ENCODE results near the gene PSMC3.

PSMC3 gene
- total RNA-seq = 61.3 to 151 (median 108) reads per million in 18 experiments

- DNase-seq = peak; percentile 98
Measured at GRCh38 chr11:47426062-47426956, at the start of gene PSMC3. TSS of gene PSMC3 (minus strand) at chr11:47426439. CDS start at chr11:47426279, 160 bp downstream.

GRCh38 chr11:47470671-47471070 lies 44.4 kb upstream of the PSMC3 start:
- DNase-seq = no peak

GRCh38 chr11:47469361-47470179 lies 43.3 kb upstream of the PSMC3 start:
- peak; percentile 33 to 35 for DNase-seq

GRCh38 chr11:47468598-47469214 lies 42.5 kb upstream of the PSMC3 start:
- peak; percentile 65 to 79 for DNase-seq

GRCh38 chr11:47467357-47467756 lies 41.1 kb upstream of the PSMC3 start:
- DNase-seq = no peak

DNA sequence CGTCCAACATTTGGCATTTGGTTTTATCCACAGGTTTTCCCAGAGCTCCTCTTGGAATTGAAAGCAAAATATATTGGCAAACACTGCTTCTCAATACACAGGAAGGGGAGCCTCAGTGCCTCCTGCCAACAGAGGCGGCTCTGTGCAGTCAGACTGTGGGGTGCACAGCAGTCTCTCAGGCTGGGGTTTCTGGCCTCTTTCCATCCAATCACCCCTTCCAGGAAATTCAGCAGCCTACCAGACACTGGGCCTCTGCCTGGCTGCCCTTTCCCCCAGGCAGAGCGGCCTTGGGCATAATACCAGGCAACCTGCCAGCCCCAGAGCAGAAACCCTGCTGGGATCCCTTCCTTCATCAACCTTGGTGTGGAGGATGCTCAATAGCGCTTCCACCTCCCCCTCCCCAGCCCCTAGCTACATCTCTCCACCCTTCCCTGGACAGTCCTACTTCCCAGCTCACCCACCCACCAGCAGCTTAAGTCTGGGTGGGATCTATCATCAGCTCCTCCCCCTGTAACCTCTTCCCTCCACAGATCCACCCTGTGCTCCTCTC lies 40.5 kb upstream of the PSMC3 start:
- DNase-seq = no peak

DNA sequence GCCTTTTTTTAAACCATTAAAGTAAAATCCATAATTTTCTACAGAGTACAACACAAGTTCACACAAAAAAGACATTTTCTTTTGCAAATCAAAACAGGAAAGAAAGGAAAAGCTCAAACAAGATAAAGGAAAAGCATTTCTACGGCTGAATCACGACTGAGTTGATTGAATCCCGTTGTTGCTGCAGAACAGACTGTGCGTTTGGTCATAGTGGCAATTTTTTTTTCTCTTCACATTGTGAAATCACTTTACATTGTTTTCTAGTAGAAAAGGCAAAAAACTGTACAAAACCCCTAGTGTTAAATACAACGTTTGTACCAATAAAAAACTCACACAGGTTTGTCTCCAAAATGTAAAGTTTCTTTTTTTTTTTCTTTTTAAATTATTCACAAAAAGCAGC lies 40.0 kb upstream of the PSMC3 start:
- no peak for DNase-seq

DNA sequence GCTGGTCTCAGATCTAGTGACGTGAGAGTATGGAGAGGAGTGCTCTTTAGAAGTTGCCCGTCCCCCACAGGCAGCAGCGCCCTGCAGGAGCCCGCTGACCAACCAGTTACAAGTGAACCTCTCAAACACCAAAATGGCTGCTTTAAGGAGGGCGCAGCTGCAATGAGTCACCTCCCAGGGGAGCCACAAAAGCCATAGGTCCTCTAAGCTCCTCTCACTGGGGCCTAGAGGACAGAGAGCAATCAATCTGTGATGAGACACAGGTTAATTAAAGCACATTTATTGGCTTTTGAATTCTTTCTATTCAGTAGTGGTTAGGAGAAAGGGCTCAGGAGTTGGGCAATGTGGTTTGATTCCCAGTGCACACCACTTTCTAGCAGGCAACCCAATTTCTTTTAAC lies 38.2 kb upstream of the PSMC3 start:
- DNase-seq = no peak

GRCh38 chr11:47461876-47462275 lies 35.6 kb upstream of the PSMC3 start:
- no peak for DNase-seq

DNA sequence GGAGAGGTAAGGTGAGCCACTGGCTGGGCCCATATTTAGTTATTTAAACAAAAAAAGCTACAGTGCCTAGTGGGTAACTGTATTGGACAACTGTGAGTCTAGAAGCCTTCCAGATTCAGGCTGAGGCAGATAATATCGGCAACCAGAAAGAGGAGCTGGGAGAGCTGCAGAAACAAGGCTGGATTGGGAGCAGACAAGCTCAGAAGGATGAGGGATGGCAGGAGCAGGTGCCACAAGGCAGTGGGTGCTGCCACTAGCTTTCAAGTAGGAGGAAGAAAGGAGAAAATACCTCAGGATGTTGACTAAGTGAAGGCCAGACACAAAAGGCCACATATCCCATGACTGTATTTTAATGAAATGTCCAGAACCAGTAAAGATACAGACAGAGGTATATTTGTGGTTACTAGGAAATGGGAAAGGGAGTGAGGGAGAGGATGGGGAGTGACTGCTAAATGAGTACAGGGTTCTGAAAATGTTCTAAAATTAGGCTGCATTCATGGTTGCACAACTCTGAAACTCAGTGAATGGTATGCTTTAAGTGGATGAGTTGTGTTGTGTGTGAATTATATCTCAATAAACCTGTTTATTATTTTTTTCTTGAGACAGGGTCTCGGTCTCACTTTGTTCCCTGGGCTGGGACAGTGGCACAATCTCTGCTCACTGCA lies 34.5 kb upstream of the PSMC3 start:
- no peak for DNase-seq

DNA sequence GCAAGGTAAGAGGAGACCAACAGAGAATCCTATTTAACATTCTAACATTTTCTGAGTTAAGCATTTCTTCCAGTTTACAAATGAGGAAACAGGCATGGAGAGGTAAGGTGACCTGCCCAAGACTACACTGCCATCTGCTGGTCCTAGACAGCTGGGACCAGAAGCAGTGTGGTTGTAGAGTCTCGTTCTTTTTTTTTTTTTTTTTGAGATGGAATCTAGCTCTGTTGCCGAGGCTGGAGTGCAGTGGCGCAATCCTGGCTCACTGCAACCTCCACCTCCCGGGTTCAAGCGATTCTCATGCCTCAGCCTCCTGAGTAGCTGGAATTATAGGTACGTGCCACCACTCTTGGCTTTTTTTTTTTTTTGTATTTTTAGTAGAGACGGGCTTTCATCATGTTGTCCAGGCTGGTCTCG lies 28.0 kb upstream of the PSMC3 start:
- DNase-seq = peak; percentile 71 to 74

DNA sequence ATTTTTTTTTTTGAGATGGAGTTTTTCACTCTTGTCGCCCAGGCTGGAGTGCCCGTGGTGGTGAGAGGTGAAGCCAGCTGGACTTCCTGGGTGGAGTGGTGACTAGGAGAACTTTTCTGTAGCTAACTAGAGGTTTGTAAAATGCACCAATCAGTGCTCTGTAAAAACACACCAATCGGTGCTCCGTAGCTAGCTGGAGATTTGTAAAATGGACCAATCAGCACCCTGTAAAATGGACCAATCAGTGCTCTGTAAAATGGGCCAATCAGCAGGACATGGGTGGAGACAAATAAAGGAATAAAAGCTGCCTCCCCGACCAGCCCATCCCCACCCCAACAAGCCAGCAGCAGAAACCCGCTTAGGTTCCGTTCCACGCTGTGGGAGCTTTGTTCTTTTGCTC lies 27.1 kb upstream of the PSMC3 start:
- no peak for DNase-seq

GRCh38 chr11:47451990-47452389 lies 25.8 kb upstream of the PSMC3 start:
- no peak for DNase-seq

DNA sequence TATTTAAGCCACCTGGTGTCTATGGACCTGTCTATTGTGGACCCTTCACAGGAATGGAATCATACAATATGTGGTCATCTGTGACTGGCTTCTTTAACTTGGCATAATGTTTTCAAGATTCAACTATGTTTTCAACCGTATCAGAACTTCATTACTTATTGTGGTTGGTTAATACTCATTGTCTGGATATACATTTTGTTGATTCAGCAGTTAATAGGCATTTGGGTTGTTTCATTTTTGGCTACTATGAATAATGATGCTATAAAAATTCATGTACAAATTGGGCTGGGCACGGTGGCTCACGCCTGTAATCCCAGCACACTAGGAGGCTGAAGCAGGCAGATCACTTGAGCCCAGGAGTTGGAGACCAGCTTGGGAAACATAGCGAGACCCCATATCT lies 25.2 kb upstream of the PSMC3 start:
- no peak for DNase-seq

- no peak for DNase-seq
Measured at GRCh38 chr11:47449541-47449940, 23.3 kb upstream of the PSMC3 start.

GRCh38 chr11:47448566-47449427 lies 22.6 kb upstream of the PSMC3 start, which contains the start of gene RAPSN:
TSS of gene RAPSN (minus strand) at chr11:47449136. CDS start at chr11:47448964, 172 bp downstream.
- no peak for DNase-seq

- DNase-seq = no peak
Measured at GRCh38 chr11:47447906-47448305, 21.7 kb upstream of the PSMC3 start.

- no peak for DNase-seq
Measured at GRCh38 chr11:47446833-47447232, 20.6 kb upstream of the PSMC3 start.

DNA sequence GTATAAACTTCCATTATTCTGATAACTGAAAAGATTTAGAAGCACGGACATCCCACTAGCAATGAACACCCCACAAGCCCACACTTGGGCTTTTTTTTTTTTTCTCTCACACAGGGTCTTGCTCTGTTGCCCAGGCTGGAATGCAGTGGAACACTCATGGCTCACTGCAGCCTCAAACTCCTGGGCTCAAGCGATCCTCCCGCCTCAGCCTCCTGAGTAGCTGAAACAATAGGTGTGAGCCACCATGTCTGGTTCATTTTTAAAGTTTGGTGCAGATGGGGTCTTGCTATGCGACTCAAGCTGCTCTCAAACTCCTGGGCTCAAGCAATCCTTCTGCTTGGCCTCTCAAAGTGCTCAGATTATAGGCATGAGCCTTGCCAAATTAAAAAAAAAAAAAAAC lies 19.6 kb upstream of the PSMC3 start:
- no peak for DNase-seq

DNA sequence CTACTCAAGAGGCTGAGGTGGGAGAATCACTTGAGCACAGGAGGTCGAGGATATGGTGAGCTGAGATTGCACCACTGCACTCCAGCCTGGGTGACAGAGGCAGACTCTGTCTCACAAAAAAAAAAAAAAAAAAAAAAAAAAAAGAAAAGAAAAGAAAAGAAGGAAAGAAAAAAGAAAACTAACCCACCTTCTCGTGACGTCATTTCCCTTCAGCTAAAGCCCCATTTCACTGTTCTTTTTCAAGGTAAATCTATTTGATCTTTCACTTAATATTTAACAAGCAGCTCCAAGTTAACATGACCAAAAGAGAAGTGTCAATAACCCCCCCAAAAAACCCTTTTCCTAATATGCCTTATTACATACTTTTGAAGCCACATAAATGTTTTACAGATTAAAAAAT lies 17.6 kb upstream of the PSMC3 start:
- no peak for DNase-seq

DNA sequence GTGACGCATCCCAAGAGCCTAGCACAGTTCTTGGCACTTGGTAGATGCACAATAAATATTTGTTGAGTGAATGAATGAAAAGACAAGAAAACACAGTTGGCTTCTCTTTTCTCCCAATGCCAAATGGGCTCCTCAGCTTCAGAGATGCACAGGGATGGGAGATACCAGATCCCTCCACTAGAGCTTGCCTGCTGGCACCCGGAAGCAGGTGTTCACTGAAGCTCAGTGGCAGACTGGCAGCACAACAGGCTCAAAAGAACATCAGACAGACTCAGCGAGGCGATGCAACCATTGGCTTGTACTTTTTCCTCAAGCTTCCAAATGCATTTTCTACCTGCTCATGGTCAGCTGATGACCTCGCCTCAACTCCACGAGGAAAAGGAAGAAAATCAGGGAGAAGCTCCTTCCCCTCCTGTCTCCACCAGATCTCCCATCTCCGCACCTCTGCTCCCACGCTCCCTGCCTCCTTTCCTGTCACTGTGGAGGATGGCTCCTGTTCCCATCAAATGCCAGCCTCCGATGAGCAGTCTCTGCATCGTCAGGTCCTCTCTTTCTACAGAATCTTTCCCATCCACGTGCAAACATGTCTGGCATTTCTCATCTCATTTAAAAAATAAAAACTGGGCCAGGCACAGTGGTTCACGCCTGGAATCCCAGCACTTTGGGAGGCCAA lies 16.9 kb upstream of the PSMC3 start:
- DNase-seq = no peak
